IMR-90 (cell line): Measurements from ENCODE around the gene GSTT2. TPM values are rescaled to one million over a fixed set of nuclear protein-coding genes. Genes with fewer than 3 reads are reported as not detected.

Source experiments
- ATAC-seq: fragments of 200-7000 bp; cut with Tn5 transposase; 2 replicates; pipeline ENCODE4 v1.9.1; 2020; ENCODE audit warnings: low read depth, mild to moderate bottlenecking, moderate library complexity
- BruUV-seq: library from RNA; stranded (reverse); fragments of 400-500 nt; replicated peaks from 2 replicates; lab custom pipeline; 2021; lab: Mats Ljungman, UMichigan
- CTCF ChIA-PET: fragments of 300-600 bp; formaldehyde crosslinking; extraction: SDS; loops from one replicate; lab custom pipeline; 2021; ENCODE audit warnings: antibody characterized with exemption; lab: Yijun Ruan, JAX
- POLR2A ChIA-PET: fragments of 300-600 bp; sonication (Branson Sonifier 250); formaldehyde crosslinking; loops from one replicate; lab custom pipeline; 2022; ENCODE audit warnings: antibody characterized with exemption; ENCODE audit not compliant: unreplicated experiment; lab: Charles Lee
- DNase-seq: peaks from one replicate; pipeline ENCODE4 v3.0.0; 2013
- H2AFZ ChIP-seq: replicated peaks from 2 replicates; pipeline ENCODE3; 2013; ENCODE audit warnings: low read length, mild to moderate bottlenecking; ENCODE audit not compliant: poor library complexity
- H2AK5ac ChIP-seq: 2 replicates; pipeline ENCODE4 v1.6.1; 2013; ENCODE audit warnings: low read depth, low read length, inconsistent platforms
- H2AK9ac ChIP-seq: replicated peaks from 2 replicates; pipeline ENCODE3; 2013; ENCODE audit warnings: mild to moderate bottlenecking, low read depth, low read length, moderate library complexity; ENCODE audit not compliant: poor library complexity
- H2BK120ac ChIP-seq: 2 replicates; pipeline ENCODE4 v1.6.1; 2013; ENCODE audit warnings: low read depth, low read length, inconsistent platforms
- H2BK15ac ChIP-seq: 3 replicates; pipeline ENCODE4 v1.6.1; 2013; ENCODE audit warnings: low read depth, low read length, inconsistent platforms
- H2BK20ac ChIP-seq: 2 replicates; pipeline ENCODE4 v1.6.1; 2013; ENCODE audit warnings: low read depth, mild to moderate bottlenecking, inconsistent platforms, low read length, moderate library complexity
- H2BK5ac ChIP-seq: 2 replicates; pipeline ENCODE4 v1.6.1; 2013; ENCODE audit warnings: mild to moderate bottlenecking, low read depth, low read length, inconsistent platforms; ENCODE audit not compliant: poor library complexity, severe bottlenecking
- H3K14ac ChIP-seq: replicated peaks from 2 replicates; pipeline ENCODE4 v1.6.1; 2013; ENCODE audit warnings: low read depth, low read length, inconsistent platforms
- H3K18ac ChIP-seq: 2 replicates; pipeline ENCODE4 v1.6.1; 2013; ENCODE audit warnings: low read depth, low read length, control low read depth
- H3K23ac ChIP-seq: 2 replicates; pipeline ENCODE4 v1.6.1; 2013; ENCODE audit warnings: low read depth, low read length, inconsistent platforms
- H3K27ac ChIP-seq: 2 replicates; pipeline ENCODE4 v1.5.1; 2013; ENCODE audit warnings: mild to moderate bottlenecking, control low read depth, low read length; ENCODE audit not compliant: insufficient read depth
- H3K27me3 ChIP-seq: 2 replicates; pipeline ENCODE4 v1.6.1; 2013; ENCODE audit warnings: low read length; ENCODE audit not compliant: control insufficient read depth, insufficient read depth
- H3K36me3 ChIP-seq: 2 replicates; pipeline ENCODE4 v1.6.1; 2013; ENCODE audit warnings: low read length, mixed read lengths; ENCODE audit not compliant: control insufficient read depth, insufficient read depth
- H3K4ac ChIP-seq: 2 replicates; pipeline ENCODE4 v1.6.1; 2013; ENCODE audit warnings: low read depth, low read length, inconsistent platforms
- H3K4me1 ChIP-seq: 2 replicates; pipeline ENCODE4 v1.6.1; 2013; ENCODE audit warnings: low read length, mixed read lengths; ENCODE audit not compliant: control insufficient read depth, insufficient read depth
- H3K4me2 ChIP-seq: 2 replicates; pipeline ENCODE4 v1.6.1; 2013; ENCODE audit warnings: low read depth, mild to moderate bottlenecking, control low read depth, low read length, moderate library complexity
- H3K4me3 ChIP-seq: 2 replicates; pipeline ENCODE4 v1.5.1; 2013; ENCODE audit warnings: low read depth, mild to moderate bottlenecking, control low read depth, low read length, moderate library complexity; ENCODE audit not compliant: insufficient read depth
- H3K56ac ChIP-seq: 2 replicates; pipeline ENCODE4 v1.6.1; 2013; ENCODE audit warnings: low read length, inconsistent platforms; ENCODE audit not compliant: insufficient read depth; ENCODE audit errors: extremely low read depth
- H3K79me1 ChIP-seq, 2 experiments: 2 replicates each; pipeline ENCODE4 v1.6.1; 2013; ENCODE audit warnings: low read length in 2 of 2, inconsistent platforms in 1 of 2, low read depth in 1 of 2
- H3K9ac ChIP-seq: 2 replicates; pipeline ENCODE4 v1.6.1; 2013; ENCODE audit warnings: low read depth, low read length, control low read depth
- H3K9me1 ChIP-seq: 2 replicates; pipeline ENCODE4 v1.6.1; 2013; ENCODE audit warnings: low read length, inconsistent platforms; ENCODE audit not compliant: insufficient read depth
- H3K9me3 ChIP-seq: 2 replicates; pipeline ENCODE4 v1.6.1; 2013; ENCODE audit warnings: low read length; ENCODE audit not compliant: control insufficient read depth, insufficient read depth
- H4K20me1 ChIP-seq: 2 replicates; pipeline ENCODE4 v1.6.1; 2013; ENCODE audit warnings: low read length, inconsistent platforms; ENCODE audit not compliant: insufficient read depth
- H4K5ac ChIP-seq: 2 replicates; pipeline ENCODE4 v1.6.1; 2013; ENCODE audit warnings: mild to moderate bottlenecking, low read depth, low read length, control low read depth
- H4K8ac ChIP-seq, 2 experiments: 2 replicates each; pipeline ENCODE4 v1.6.1; 2013; ENCODE audit warnings: low read depth in 2 of 2, low read length in 2 of 2, control low read depth in 1 of 2, inconsistent platforms in 1 of 2
- H4K91ac ChIP-seq: 2 replicates; pipeline ENCODE4 v1.6.1; 2013; ENCODE audit warnings: low read depth, low read length, inconsistent platforms; ENCODE audit not compliant: insufficient read depth
- BHLHE40 ChIP-seq: fragments of 150-350 bp; IDR thresholded peaks from 2 replicates; pipeline ENCODE4 v1.6.1; 2016; ENCODE audit warnings: mild to moderate bottlenecking, low read depth, low read length
- CEBPB ChIP-seq: IDR thresholded peaks from 2 replicates; pipeline ENCODE4 v1.6.1; 2012; ENCODE audit warnings: low read depth, low read length, improper control_type of control experiment
- CHD1 ChIP-seq: IDR thresholded peaks from 2 replicates; pipeline ENCODE4 v1.6.1; 2012; ENCODE audit warnings: low read depth, low read length, improper control_type of control experiment
- CTCF ChIP-seq: conservative IDR thresholded peaks from 2 replicates; pipeline ENCODE4 v1.5.1; 2012; ENCODE audit warnings: mild to moderate bottlenecking, low read depth, low read length, improper control_type of control experiment
- ELK1 ChIP-seq: fragments of 150-350 bp; IDR thresholded peaks from 2 replicates; pipeline ENCODE4 v1.6.1; 2016; ENCODE audit warnings: low read depth, mild to moderate bottlenecking, low read length, moderate library complexity, borderline replicate concordance
- FOS ChIP-seq: fragments of 150-350 bp; IDR thresholded peaks from 2 replicates; pipeline ENCODE4 v1.6.1; 2016; ENCODE audit warnings: low read depth, low read length
- MAFK ChIP-seq: IDR thresholded peaks from 2 replicates; pipeline ENCODE4 v1.6.1; 2012; ENCODE audit warnings: low read depth, low read length, improper control_type of control experiment
- MAZ ChIP-seq: IDR thresholded peaks from 2 replicates; pipeline ENCODE4 v1.6.1; 2012; ENCODE audit warnings: low read depth, mild to moderate bottlenecking, low read length, improper control_type of control experiment, moderate library complexity, borderline replicate concordance
- MXI1 ChIP-seq: IDR thresholded peaks from 2 replicates; pipeline ENCODE4 v1.6.1; 2012; ENCODE audit warnings: low read depth, mild to moderate bottlenecking, low read length, moderate library complexity, borderline replicate concordance
- NFE2L2 ChIP-seq: fragments of 150-350 bp; IDR thresholded peaks from 2 replicates; pipeline ENCODE4 v1.6.1; 2016; ENCODE audit warnings: low read depth, mild to moderate bottlenecking, low read length
- POLR2A ChIP-seq: IDR thresholded peaks from 2 replicates; pipeline ENCODE4 v1.6.1; 2012; ENCODE audit warnings: mild to moderate bottlenecking, low read depth, low read length
- RAD21 ChIP-seq: IDR thresholded peaks from 2 replicates; pipeline ENCODE4 v1.6.1; 2012; ENCODE audit warnings: low read length, improper control_type of control experiment
- RCOR1 ChIP-seq: IDR thresholded peaks from 2 replicates; pipeline ENCODE4 v1.6.1; 2012; ENCODE audit warnings: mild to moderate bottlenecking, low read length, improper control_type of control experiment; ENCODE audit not compliant: insufficient replicate concordance
- RFX5 ChIP-seq: IDR thresholded peaks from 2 replicates; pipeline ENCODE4 v1.8.0; 2012; ENCODE audit warnings: low read depth, mild to moderate bottlenecking, low read length, moderate library complexity
- SMC3 ChIP-seq: fragments of 150-350 bp; IDR thresholded peaks from 2 replicates; pipeline ENCODE4 v1.6.1; 2016; ENCODE audit warnings: low read depth, mild to moderate bottlenecking, antibody characterized with exemption, low read length, moderate library complexity
- USF2 ChIP-seq: fragments of 150-350 bp; IDR thresholded peaks from 2 replicates; pipeline ENCODE4 v1.6.1; 2017; ENCODE audit warnings: mild to moderate bottlenecking, antibody characterized with exemption, low read length, low read depth
- WGBS, 2 experiments: methylation state at CpG; one replicate each; pipeline versions ENCODE4 v1.1.5 to v1.1.7; 2013; ENCODE audit warnings: missing lambda C conversion rate in 2 of 2; ENCODE audit not compliant: insufficient read length in 1 of 2; ENCODE audit errors: extremely low coverage in 2 of 2; 5-methylcytosine and 5-hydroxymethylcytosine counted together
- dilution Hi-C: fragments of 300-500 bp; cut with HindIII; formaldehyde crosslinking; loops from one replicate; pipeline ENCODE4 v1.14.3; 2018; ENCODE audit warnings: low sequenced_read_pairs; ENCODE audit not compliant: unreplicated experiment
- in situ Hi-C: fragments of 300-500 bp; cut with MboI; formaldehyde crosslinking; loops from 3 replicates; pipeline ENCODE4 v1.14.3; 2019; ENCODE audit warnings: low sequenced_read_pairs, inconsistent platforms, mixed read lengths
- intact Hi-C: fragments of 100-400 bp; cut with micrococcal nuclease; formaldehyde crosslinking; loops from 2 replicates; pipeline ENCODE4 v1.10.0; 2022
- polyA plus RNA-seq, 3 experiments: library from polyadenylated mRNA; depleted of rRNA; stranded (reverse); fragments of >200 nt; gene quantifications; 2 replicates each; pipeline ENCODE4 v1.2.3, GENCODE V29; 2012; ENCODE audit warnings: low replicate concordance in 1 of 3
- total RNA-seq: library from RNA; depleted of rRNA; stranded (reverse); fragments of >200 nt; gene quantifications from 2 replicates; pipeline ENCODE4 v1.2.3, GENCODE V29; 2012

GSTT2 gene
- total and polyA plus RNA-seq, 2 of the 4 experiments (the other 2 are of a cell fraction): 1.4 to 6.9 TPM

GRCh38 chr22:24005201-24005600 lies 25.3 kb downstream of the GSTT2 start, which contains the start of gene GSTT4:
Gene GSTT4 (minus strand): TSS chr22:24005453. CDS start chr22:24005356, 97 bp downstream.
- ATAC-seq: no peak
- Histone ChIP-seq H3K4me2 (no peak within 1 kb of the TSS), H3K9ac (no peak within 1 kb of the TSS), H3K18ac (no peak within 1 kb of the TSS), H3K4me1 (no peaks in the 10 kb centered on the region), H3K4me3 (no peak within 1 kb of the TSS), H3K27me3 (no peaks in the 10 kb centered on the region; the same call in 1 of the 2 replicates), H3K9me3 (no peaks in the 10 kb centered on the region), H2BK5ac (no peak within 1 kb of the TSS), H4K20me1 (no peaks in the 10 kb centered on the region), H3K27ac (no peak within 1 kb of the TSS), H3K14ac (no peak within 1 kb of the TSS), H2BK120ac (no peak within 1 kb of the TSS), H2BK15ac (no peak within 1 kb of the TSS), H4K8ac (no peak within 1 kb of the TSS), H3K36me3 (no peaks in the 10 kb centered on the region), H2AK9ac (peak within 1 kb of the TSS; percentile 28), H3K23ac (no peak within 1 kb of the TSS), H4K91ac (no peak within 1 kb of the TSS), H2BK20ac (no peak within 1 kb of the TSS), H3K4ac (no peak within 1 kb of the TSS), H3K56ac (no peak within 1 kb of the TSS), H2AK5ac (no peak within 1 kb of the TSS; the same call in 1 of the 2 replicates), H4K5ac (no peak within 1 kb of the TSS), H3K9me1 (no peaks in the 10 kb centered on the region), H2AFZ (no peak within 1 kb of the TSS), H3K79me1 (no peaks in the 10 kb centered on the region)
- in situ Hi-C loops (no loop called here), dilution Hi-C loops (no loop called here), intact Hi-C loops (no loop called here)
- TF ChIP-seq SMC3 (no peak), CTCF (no peak), USF2 (no peak), RFX5 (no peak), RCOR1 (no peak), ELK1 (no peak), CHD1 (no peak), MAFK (no peak), NFE2L2 (no peak), FOS (no peak), RAD21 (no peak), CEBPB (no peak), POLR2A (no peak), MAZ (no peak), BHLHE40 (no peak), MXI1 (no peak)
- 71% methylated on average over 4 of the region's 6 CpGs; no CpG with 5 or more reads in 1 of the 2 experiments for WGBS, 2 experiments
- ChIA-PET POLR2A (no interaction called here), CTCF (no interaction called here)
- BruUV-seq: no TSS peak
- no peak for DNase-seq
